ENCODE results near the gene CEP43. TPM values are rescaled to one million over a fixed set of nuclear protein-coding genes. Genes with fewer than 3 reads are reported as not detected.
A peak's percentile ranks its signal among the peaks of the same experiment; 100 is the strongest.

The CEP43 gene
- total and polyA plus RNA-seq, 2 of the 8 experiments (the other 6 are each of a cell fraction or from before 2014, with no cell fraction given), result 12.0 to 31.2 TPM

- Histone ChIP-seq H2BK15ac (ENCODE audit: low read length) (no peak overlapping the region), H4K8ac (ENCODE audit: extremely low read depth, insufficient read depth, low read length) (no peak overlapping the region), H4K20me1 (replicated peaks in 1 of 2; ENCODE audit: control insufficient read depth in 1 of 2, insufficient read depth in 2 of 2, low read length in 2 of 2) (no peaks in the 10 kb centered on the region), H3K27me3 (replicated peaks in 1 of 4; ENCODE audit: control insufficient read depth in 3 of 4, extremely low read depth in 1 of 4, insufficient read depth in 3 of 4, low read length in 3 of 4) (no peaks in the 10 kb centered on the region; a peak in 1 of 7 replicates), H3K56ac (replicated peaks; ENCODE audit: insufficient read length, low read depth, low read length) (no peak overlapping the region), H3K27ac (ENCODE audit: low read depth, low read length) (no peak overlapping the region), H3K4ac (replicated peaks; ENCODE audit: insufficient read length, low read depth, low read length) (no peak overlapping the region), H2BK5ac (ENCODE audit: low read depth, low read length) (no peak overlapping the region), H3K79me1 (ENCODE audit: low read depth, low read length) (no peaks in the 10 kb centered on the region), H2BK12ac (ENCODE audit: low read depth, low read length) (no peak overlapping the region), H4K5ac (ENCODE audit: insufficient read length, low read depth, low read length) (no peak overlapping the region), H3K23ac (ENCODE audit: insufficient read length) (no peak overlapping the region), H3K36me3 (ENCODE audit: control insufficient read depth in 2 of 4, insufficient read depth in 4 of 4, low read length in 3 of 4) (peaks cover 0 to 8% (median 0%) of the 10 kb centered on the region in 4 experiments; a peak in 2 of 8 replicates), H3K4me1 (replicated peaks in 1 of 4; ENCODE audit: control insufficient read depth in 3 of 4, insufficient read depth in 4 of 4, low read length in 3 of 4) (no peaks in the 10 kb centered on the region; a peak in 1 of 7 replicates), H3K4me3 (ENCODE audit: extremely low read depth in 1 of 4, insufficient read depth in 2 of 4, low read depth in 3 of 4, low read length in 4 of 4) (no peak overlapping the region), H3K9me3 (ENCODE audit: insufficient read depth in 2 of 2, low read depth in 1 of 2, low read length in 1 of 2) (peaks cover 13 to 19% of the 10 kb centered on the region in 2 experiments), H3K79me2 (ENCODE audit: control insufficient read depth in 1 of 2, insufficient read depth in 2 of 2, low read length in 2 of 2) (no peaks in the 10 kb centered on the region), H4K91ac (replicated peaks; ENCODE audit: insufficient read length, low read length) (no peak overlapping the region), H2AK5ac (ENCODE audit: low read depth, low read length) (no peak overlapping the region), H2AFZ (ENCODE audit: low read length) (no peak overlapping the region), H3K9ac (replicated peaks in 1 of 4; ENCODE audit: extremely low read depth in 1 of 4, low read depth in 3 of 4, low read length in 3 of 4) (no peak overlapping the region), H3K14ac (ENCODE audit: insufficient read length) (no peak overlapping the region), H2BK120ac (replicated peaks; ENCODE audit: low read depth, low read length) (no peak overlapping the region), H3K23me2 (ENCODE audit: low read depth, low read length) (no peaks in the 10 kb centered on the region), H3K18ac (ENCODE audit: extremely low read depth, low read length) (no peak overlapping the region), H3K4me2 (ENCODE audit: insufficient read depth in 1 of 2, low read depth in 2 of 2, low read length in 2 of 2) (no peak overlapping the region), H2BK20ac (ENCODE audit: low read length) (no peak overlapping the region)
- DNase-seq (ENCODE audit: low read depth in 1 of 2, low spot score in 2 of 2) (peak in 1 of 2 experiments; percentile 19), FAIRE-seq (no peak)
- CTCF ChIA-PET (ENCODE audit: partially characterized antibody), result no interaction called here
- POLR2A ChIA-PET (ENCODE audit: partially characterized antibody), result interaction anchor here (1.3 to 1.5 kb wide), 2 partner anchors 9 to 12 kb away, joined by 3 to 4 read pairs; no protein-coding TSS in a partner anchor
- TF ChIP-seq FOSL1 (IDR thresholded peaks at IDR 0.05; ENCODE audit: insufficient read depth, low read depth, low read length), result no peak
- TF ChIP-seq CHD2 (IDR thresholded peaks at IDR 0.05; ENCODE audit: low read length), result no peak
- no peak for TF ChIP-seq SP4 (IDR thresholded peaks at IDR 0.05; ENCODE audit: low read length)
- no peak for TF ChIP-seq MAX (IDR thresholded peaks at IDR 0.05)
- no peak for TF ChIP-seq EP300 (IDR thresholded peaks at IDR 0.05; ENCODE audit: borderline replicate concordance in 1 of 2, low read depth in 2 of 2, low read length in 2 of 2)
- TF ChIP-seq TAF1 (IDR thresholded peaks at IDR 0.05; ENCODE audit: low read depth, low read length), result no peak
- no peak for TF ChIP-seq SIRT6 (IDR thresholded peaks at IDR 0.05; ENCODE audit: low read length)
- TF ChIP-seq EGR1 (IDR thresholded peaks at IDR 0.05; ENCODE audit: borderline replicate concordance, low read depth, low read length), result no peak
- no peak for TF ChIP-seq CEBPB (IDR thresholded peaks at IDR 0.05; ENCODE audit: low read depth, low read length)
- no peak for TF ChIP-seq TCF12 (IDR thresholded peaks at IDR 0.05; ENCODE audit: low read depth, low read length)
- TF ChIP-seq CTCF (IDR thresholded peaks at IDR 0.05; ENCODE audit: control extremely low read depth in 1 of 3, insufficient read depth in 1 of 3, low read depth in 1 of 3, low read length in 3 of 3), result no peak
- TF ChIP-seq CTBP2 (IDR thresholded peaks at IDR 0.05; ENCODE audit: borderline replicate concordance, insufficient read depth, insufficient read length, low read length), result no peak
- no peak for TF ChIP-seq BCL11A (IDR thresholded peaks at IDR 0.05; ENCODE audit: low read depth in 2 of 2, low read length in 2 of 2)
Observed at GRCh38 chr6:166970091-166970490, 29.1 kb upstream of the CEP43 start.
